ENCODE measurements around the gene TMEM273. TPM values are rescaled to one million over a fixed set of nuclear protein-coding genes. Genes with fewer than 3 reads are reported as not detected.

TMEM273 gene
- total RNA-seq, 1 donor from 2014 or later: 8.5 TPM

- ATAC-seq (ENCODE audit: low read depth): no peak
- no peak overlapping the region for H3K27ac Mint-ChIP-seq
- H3K4me3 Mint-ChIP-seq: no peak overlapping the region
- ChIA-PET POLR2A (interaction anchor here (0.6 kb wide), 1 partner anchor 248 kb away, joined by 3 read pairs; no protein-coding TSS in a partner anchor), CTCF (no interaction called here)
- no peak for DNase-seq
- intact Hi-C loops (cut with micrococcal nuclease): no loop called here
- H3K36me3 Mint-ChIP-seq (ENCODE audit: low read depth): peaks cover 6% of the 10 kb centered on the region
- no peaks in the 10 kb centered on the region for H3K27me3 Mint-ChIP-seq
- H3K9me3 Mint-ChIP-seq: no peaks in the 10 kb centered on the region
- H3K4me1 Mint-ChIP-seq: peaks cover 47% of the 10 kb centered on the region
- no peak for TF ChIP-seq CTCF (IDR thresholded peaks at IDR 0.05)
These were observed 17.4 kb downstream of the TMEM273 start for GRCh38 chr10:49170632-49171325.

GRCh38 chr10:49169776-49170175, 18.4 kb downstream of the TMEM273 start:
- no peak for TF ChIP-seq CTCF (IDR thresholded peaks at IDR 0.05)
- H3K27me3 Mint-ChIP-seq: no peaks in the 10 kb centered on the region
- intact Hi-C loops (cut with micrococcal nuclease): no loop called here
- H3K4me3 Mint-ChIP-seq: no peak overlapping the region
- no peaks in the 10 kb centered on the region for H3K9me3 Mint-ChIP-seq
- H3K27ac Mint-ChIP-seq: no peak overlapping the region
- DNase-seq (no peak), ATAC-seq (ENCODE audit: low read depth) (no peak)
- ChIA-PET CTCF (no interaction called here), POLR2A (no interaction called here)
- peaks cover 12% of the 10 kb centered on the region for H3K36me3 Mint-ChIP-seq (ENCODE audit: low read depth)
- peaks cover 40% of the 10 kb centered on the region for H3K4me1 Mint-ChIP-seq

GRCh38 chr10:49168831-49169500, 19.2 kb downstream of the TMEM273 start:
- Mint-ChIP-seq H3K36me3 (ENCODE audit: low read depth) (peaks cover 12% of the 10 kb centered on the region), H3K27ac (peak overlapping the region; percentile 21), H3K4me1 (peaks cover 38% of the 10 kb centered on the region), H3K9me3 (no peaks in the 10 kb centered on the region), H3K4me3 (no peak overlapping the region), H3K27me3 (no peaks in the 10 kb centered on the region)
- POLR2A ChIA-PET: no interaction called here
- ATAC-seq (ENCODE audit: low read depth): no peak
- DNase-seq: no peak
- TF ChIP-seq CTCF (IDR thresholded peaks at IDR 0.05): no peak
- CTCF ChIA-PET: no interaction called here
- intact Hi-C loops (cut with micrococcal nuclease): no loop called here

GRCh38 chr10:49168171-49168540, 20.0 kb downstream of the TMEM273 start:
- ChIA-PET CTCF (no interaction called here), POLR2A (no interaction called here)
- ATAC-seq (ENCODE audit: low read depth): no peak
- DNase-seq: no peak
- Mint-ChIP-seq H3K36me3 (ENCODE audit: low read depth) (peaks cover 13% of the 10 kb centered on the region), H3K27me3 (no peaks in the 10 kb centered on the region), H3K4me3 (no peak overlapping the region), H3K27ac (no peak overlapping the region), H3K9me3 (no peaks in the 10 kb centered on the region), H3K4me1 (peaks cover 30% of the 10 kb centered on the region)
- TF ChIP-seq CTCF (IDR thresholded peaks at IDR 0.05): no peak
- intact Hi-C loops (cut with micrococcal nuclease): no loop called here

GRCh38 chr10:49167425-49168170, 20.6 kb downstream of the TMEM273 start:
- no peaks in the 10 kb centered on the region for H3K27me3 Mint-ChIP-seq
- H3K36me3 Mint-ChIP-seq (ENCODE audit: low read depth): peaks cover 16% of the 10 kb centered on the region
- ATAC-seq (ENCODE audit: low read depth): no peak
- no peak for DNase-seq
- H3K4me3 Mint-ChIP-seq: no peak overlapping the region
- ChIA-PET CTCF (no interaction called here), POLR2A (no interaction called here)
- no peak overlapping the region for H3K27ac Mint-ChIP-seq
- H3K9me3 Mint-ChIP-seq: no peaks in the 10 kb centered on the region
- no peak for TF ChIP-seq CTCF (IDR thresholded peaks at IDR 0.05)
- peaks cover 25% of the 10 kb centered on the region for H3K4me1 Mint-ChIP-seq
- intact Hi-C loops (cut with micrococcal nuclease): no loop called here

All from activated B cell treated with CpG ODN at 0.5 μM for 24 hours (primary cell).